ENCODE data around the gene MCOLN3.

MCOLN3 gene

DNA sequence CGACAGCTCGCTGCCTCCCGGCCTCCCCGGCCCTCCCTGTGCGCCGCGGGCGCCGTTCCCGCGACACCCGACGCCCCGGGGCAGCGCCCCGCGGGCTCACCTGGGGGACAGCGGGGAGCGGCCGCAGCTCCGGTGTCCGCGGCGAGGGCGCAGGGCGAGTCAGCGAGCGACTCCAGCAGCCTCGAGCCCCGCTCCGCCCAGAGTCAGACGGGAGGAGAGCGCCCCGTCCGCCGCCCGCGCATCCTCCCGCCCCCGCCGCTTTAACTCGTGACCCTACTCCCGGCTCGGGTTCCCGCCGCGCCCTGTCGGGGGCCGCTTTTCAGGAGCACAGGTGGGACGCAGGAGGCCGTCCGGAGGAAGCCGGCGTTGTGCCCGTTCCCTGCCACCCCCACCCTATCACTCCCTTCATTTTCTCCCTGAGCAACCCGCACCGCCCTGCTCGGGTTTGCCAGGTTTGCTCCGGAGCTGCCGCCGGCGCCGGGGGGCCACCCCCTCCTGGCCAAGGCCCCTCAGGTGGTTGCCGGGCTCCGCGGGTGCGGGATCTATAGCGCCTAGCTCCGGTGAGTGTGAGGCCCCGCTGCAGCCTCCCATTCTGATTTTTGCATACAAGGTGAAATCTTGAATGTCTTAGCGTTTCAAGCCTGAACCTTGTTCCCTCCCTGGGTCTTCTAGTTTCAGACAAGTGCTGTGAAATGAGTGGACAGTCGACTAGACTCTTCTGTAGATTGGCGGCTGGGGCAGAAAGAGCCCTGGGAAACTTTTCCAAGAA is at the start of gene MCOLN3:
Gene MCOLN3, minus strand, starts transcription at position 205 of the 769 bp plus-strand sequence. CDS start 3,140 bp downstream, outside the sequence.
- no peaks in the 10 kb centered on the region for H3K36me3 ChIP-seq (ENCODE audit: control insufficient read depth in 5 of 5, insufficient read depth in 5 of 5, low read length in 5 of 5)
- H3K9me3 ChIP-seq (ENCODE audit: control insufficient read depth in 5 of 5, low read length in 5 of 5), result no peaks in the 10 kb centered on the region
- peaks cover 0 to 16% (median 13%) of the 10 kb centered on the region in 5 donors for H3K4me1 ChIP-seq (ENCODE audit: control insufficient read depth in 5 of 5, insufficient read depth in 5 of 5, low read length in 5 of 5)
- peak within 1 kb of the TSS in 3 of 5 donors; percentile 42 to 52 (median 51) for H3K9ac ChIP-seq (ENCODE audit: low read length in 5 of 5)
- H3K27ac ChIP-seq (ENCODE audit: low read depth, low read length), result no peak within 1 kb of the TSS
- peak within 1 kb of the TSS; percentile 55 to 68 (median 64) for H3K4me3 ChIP-seq (ENCODE audit: low read depth in 1 of 5, low read length in 5 of 5)
- H3K27me3 ChIP-seq (ENCODE audit: control insufficient read depth in 5 of 5, insufficient read depth in 4 of 5, low read length in 5 of 5), result peaks cover 3 to 21% (median 7%) of the 10 kb centered on the region in 5 donors

- no peak overlapping the region for H3K9ac ChIP-seq (ENCODE audit: low read length in 5 of 5)
- H3K4me1 ChIP-seq (ENCODE audit: control insufficient read depth in 5 of 5, insufficient read depth in 5 of 5, low read length in 5 of 5), result peaks cover 0 to 6% (median 5%) of the 10 kb centered on the region in 5 donors
- no peak overlapping the region for H3K4me3 ChIP-seq (ENCODE audit: low read depth in 1 of 5, low read length in 5 of 5)
- H3K9me3 ChIP-seq (ENCODE audit: control insufficient read depth in 5 of 5, low read length in 5 of 5), result no peaks in the 10 kb centered on the region
- H3K27me3 ChIP-seq (ENCODE audit: control insufficient read depth in 5 of 5, insufficient read depth in 4 of 5, low read length in 5 of 5), result peaks cover 0 to 3% (median 0%) of the 10 kb centered on the region in 5 donors
- H3K27ac ChIP-seq (ENCODE audit: low read depth, low read length), result no peak overlapping the region
- no peaks in the 10 kb centered on the region for H3K36me3 ChIP-seq (ENCODE audit: control insufficient read depth in 5 of 5, insufficient read depth in 5 of 5, low read length in 5 of 5)
Measured at GRCh38 chr1:85093644-85094043, 45.3 kb upstream of the MCOLN3 start.

DNA sequence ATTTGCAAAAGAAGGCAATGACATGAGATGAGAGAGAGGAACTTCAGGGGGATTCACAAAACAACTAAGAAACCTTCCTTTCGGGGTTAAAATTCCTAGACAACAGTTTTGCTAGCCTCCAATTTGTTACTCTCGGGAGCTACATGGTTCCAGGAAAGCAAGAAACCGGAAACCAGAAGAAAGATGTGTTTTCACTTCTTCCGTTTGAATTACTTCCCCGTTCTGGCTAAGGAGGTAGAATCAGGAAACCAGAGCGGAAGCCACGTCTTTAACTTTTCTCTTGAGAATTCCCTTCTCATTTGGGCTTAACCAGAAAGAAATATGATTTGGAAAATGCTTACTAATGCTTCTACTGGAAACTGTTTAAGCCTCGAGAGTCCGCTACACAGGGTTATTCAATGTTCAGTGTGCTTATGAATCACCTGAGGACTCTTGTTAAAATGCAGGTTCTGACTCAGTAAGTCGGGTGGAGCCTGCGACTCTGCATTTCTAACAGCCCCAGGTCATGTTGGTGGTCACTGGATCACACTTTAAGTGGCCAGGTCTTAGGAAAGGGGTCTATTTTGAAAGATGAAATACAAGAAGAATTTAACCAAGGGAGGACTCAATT is 43.5 kb upstream of the MCOLN3 start:
- peak overlapping the region in 4 of 5 donors; percentile 3 to 52 (median 44) for H3K4me3 ChIP-seq (ENCODE audit: low read depth in 1 of 5, low read length in 5 of 5)
- no peaks in the 10 kb centered on the region for H3K9me3 ChIP-seq (ENCODE audit: control insufficient read depth in 5 of 5, low read length in 5 of 5)
- H3K36me3 ChIP-seq (ENCODE audit: control insufficient read depth in 5 of 5, insufficient read depth in 5 of 5, low read length in 5 of 5), result no peaks in the 10 kb centered on the region
- H3K27ac ChIP-seq (ENCODE audit: low read depth, low read length), result no peak overlapping the region
- H3K9ac ChIP-seq (ENCODE audit: low read length in 5 of 5), result no peak overlapping the region
- H3K4me1 ChIP-seq (ENCODE audit: control insufficient read depth in 5 of 5, insufficient read depth in 5 of 5, low read length in 5 of 5), result peaks cover 0 to 6% (median 5%) of the 10 kb centered on the region in 5 donors
- peaks cover 0 to 3% (median 0%) of the 10 kb centered on the region in 5 donors for H3K27me3 ChIP-seq (ENCODE audit: control insufficient read depth in 5 of 5, insufficient read depth in 4 of 5, low read length in 5 of 5)

DNA sequence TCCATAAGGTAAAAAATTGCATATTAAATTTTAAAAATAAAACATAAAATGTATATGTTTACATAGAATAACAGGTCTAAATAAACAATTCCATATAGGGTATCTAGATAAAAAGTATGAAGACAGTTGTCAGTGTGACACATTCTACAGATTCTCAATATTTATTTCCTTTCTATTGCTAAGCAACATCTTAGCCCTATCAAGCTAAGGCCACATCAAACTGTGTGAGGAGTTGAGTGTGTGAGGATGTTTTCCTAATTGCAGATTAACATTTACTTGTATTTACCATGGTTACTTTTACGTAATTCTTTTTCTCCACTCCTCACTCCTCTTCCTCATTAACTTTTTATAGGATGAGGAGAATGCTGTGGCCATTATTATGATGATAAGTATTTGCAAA is 41.9 kb upstream of the MCOLN3 start:
- no peak overlapping the region for H3K9ac ChIP-seq (ENCODE audit: low read length in 5 of 5)
- H3K4me3 ChIP-seq (ENCODE audit: low read depth in 1 of 5, low read length in 5 of 5), result no peak overlapping the region
- H3K27ac ChIP-seq (ENCODE audit: low read depth, low read length), result no peak overlapping the region
- no peaks in the 10 kb centered on the region for H3K36me3 ChIP-seq (ENCODE audit: control insufficient read depth in 5 of 5, insufficient read depth in 5 of 5, low read length in 5 of 5)
- H3K27me3 ChIP-seq (ENCODE audit: control insufficient read depth in 5 of 5, insufficient read depth in 4 of 5, low read length in 5 of 5), result peaks cover 0 to 6% (median 0%) of the 10 kb centered on the region in 5 donors
- no peaks in the 10 kb centered on the region for H3K9me3 ChIP-seq (ENCODE audit: control insufficient read depth in 5 of 5, low read length in 5 of 5)
- peaks cover 0 to 6% (median 5%) of the 10 kb centered on the region in 5 donors for H3K4me1 ChIP-seq (ENCODE audit: control insufficient read depth in 5 of 5, insufficient read depth in 5 of 5, low read length in 5 of 5)

DNA sequence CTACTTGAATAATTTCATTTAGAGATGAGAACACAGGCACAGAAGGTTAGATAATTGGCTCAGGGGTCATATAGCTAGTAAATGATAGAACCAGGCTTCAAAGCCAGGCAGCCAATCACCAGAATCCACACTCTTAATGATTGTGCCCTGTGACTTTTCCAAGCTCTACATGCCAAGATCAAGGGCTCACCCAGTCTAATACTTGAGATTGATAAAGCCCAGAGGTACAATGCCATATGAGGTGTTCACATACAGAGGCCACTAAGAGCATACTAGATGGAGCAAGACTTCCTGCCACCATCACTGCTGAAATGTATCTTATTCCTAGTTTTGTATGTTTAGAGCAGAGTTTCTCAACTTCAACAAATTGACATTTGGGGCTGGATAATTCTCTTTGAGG is 40.9 kb upstream of the MCOLN3 start:
- Histone ChIP-seq H3K9ac (ENCODE audit: low read length in 5 of 5) (no peak overlapping the region), H3K9me3 (ENCODE audit: control insufficient read depth in 5 of 5, low read length in 5 of 5) (no peaks in the 10 kb centered on the region), H3K36me3 (ENCODE audit: control insufficient read depth in 5 of 5, insufficient read depth in 5 of 5, low read length in 5 of 5) (no peaks in the 10 kb centered on the region), H3K27ac (ENCODE audit: low read depth, low read length) (no peak overlapping the region), H3K4me1 (ENCODE audit: control insufficient read depth in 5 of 5, insufficient read depth in 5 of 5, low read length in 5 of 5) (peaks cover 0 to 6% (median 5%) of the 10 kb centered on the region in 5 donors), H3K4me3 (ENCODE audit: low read depth in 1 of 5, low read length in 5 of 5) (no peak overlapping the region), H3K27me3 (ENCODE audit: control insufficient read depth in 5 of 5, insufficient read depth in 4 of 5, low read length in 5 of 5) (peaks cover 0 to 6% (median 0%) of the 10 kb centered on the region in 5 donors)

- H3K27me3 ChIP-seq (ENCODE audit: control insufficient read depth in 5 of 5, insufficient read depth in 4 of 5, low read length in 5 of 5), result peaks cover 0 to 6% (median 0%) of the 10 kb centered on the region in 5 donors
- no peak overlapping the region for H3K9ac ChIP-seq (ENCODE audit: low read length in 5 of 5)
- H3K36me3 ChIP-seq (ENCODE audit: control insufficient read depth in 5 of 5, insufficient read depth in 5 of 5, low read length in 5 of 5), result no peaks in the 10 kb centered on the region
- H3K9me3 ChIP-seq (ENCODE audit: control insufficient read depth in 5 of 5, low read length in 5 of 5), result no peaks in the 10 kb centered on the region
- no peak overlapping the region for H3K27ac ChIP-seq (ENCODE audit: low read depth, low read length)
- no peak overlapping the region for H3K4me3 ChIP-seq (ENCODE audit: low read depth in 1 of 5, low read length in 5 of 5)
- peaks cover 0 to 6% (median 5%) of the 10 kb centered on the region in 5 donors for H3K4me1 ChIP-seq (ENCODE audit: control insufficient read depth in 5 of 5, insufficient read depth in 5 of 5, low read length in 5 of 5)
Measured at GRCh38 chr1:85088408-85088784, 40.1 kb upstream of the MCOLN3 start.

- H3K4me1 ChIP-seq (ENCODE audit: control insufficient read depth in 5 of 5, insufficient read depth in 5 of 5, low read length in 5 of 5), result peaks cover 0 to 6% (median 5%) of the 10 kb centered on the region in 5 donors
Measured at GRCh38 chr1:85087659-85088407, 39.5 kb upstream of the MCOLN3 start.

DNA sequence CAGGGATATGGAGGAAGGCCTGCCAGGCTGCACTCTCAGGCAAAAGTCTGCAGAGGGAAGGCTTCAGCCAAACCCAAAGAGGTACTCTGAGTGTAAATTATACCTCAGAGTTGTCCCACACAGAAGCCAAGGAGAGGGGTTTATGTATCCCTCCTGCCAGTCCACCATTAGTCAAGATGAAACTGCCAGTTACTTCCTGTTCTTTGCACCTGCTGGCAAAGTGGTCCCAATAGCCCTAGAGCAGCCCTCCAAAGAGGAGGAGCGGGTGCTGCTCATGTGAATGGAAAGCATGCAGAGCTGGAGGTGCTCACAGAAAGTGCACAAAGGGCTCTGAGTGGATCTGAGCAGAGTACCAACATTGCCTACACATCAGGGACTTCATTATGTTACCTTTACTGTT is 37.1 kb upstream of the MCOLN3 start:
- H3K9me3 ChIP-seq (ENCODE audit: control insufficient read depth in 5 of 5, low read length in 5 of 5), result no peaks in the 10 kb centered on the region
- H3K27ac ChIP-seq (ENCODE audit: low read depth, low read length), result no peak overlapping the region
- no peak overlapping the region for H3K9ac ChIP-seq (ENCODE audit: low read length in 5 of 5)

More at GRCh38 chr1:85087659-85088407, 39.5 kb upstream of the MCOLN3 start:
- no peaks in the 10 kb centered on the region for H3K9me3 ChIP-seq (ENCODE audit: control insufficient read depth in 5 of 5, low read length in 5 of 5)
- no peak overlapping the region for H3K9ac ChIP-seq (ENCODE audit: low read length in 5 of 5)
- H3K27ac ChIP-seq (ENCODE audit: low read depth, low read length), result no peak overlapping the region
- no peak overlapping the region for H3K4me3 ChIP-seq (ENCODE audit: low read depth in 1 of 5, low read length in 5 of 5)
- peaks cover 0 to 4% (median 0%) of the 10 kb centered on the region in 5 donors for H3K27me3 ChIP-seq (ENCODE audit: control insufficient read depth in 5 of 5, insufficient read depth in 4 of 5, low read length in 5 of 5)
- H3K36me3 ChIP-seq (ENCODE audit: control insufficient read depth in 5 of 5, insufficient read depth in 5 of 5, low read length in 5 of 5), result no peaks in the 10 kb centered on the region

GRCh38 chr1:85078903-85079302 is 30.6 kb upstream of the MCOLN3 start:
- H3K9ac ChIP-seq (ENCODE audit: low read length in 5 of 5), result no peak overlapping the region
- H3K27me3 ChIP-seq (ENCODE audit: control insufficient read depth in 5 of 5, insufficient read depth in 4 of 5, low read length in 5 of 5), result no peaks in the 10 kb centered on the region
- no peaks in the 10 kb centered on the region for H3K36me3 ChIP-seq (ENCODE audit: control insufficient read depth in 5 of 5, insufficient read depth in 5 of 5, low read length in 5 of 5)
- no peak overlapping the region for H3K4me3 ChIP-seq (ENCODE audit: low read depth in 1 of 5, low read length in 5 of 5)
- no peaks in the 10 kb centered on the region for H3K4me1 ChIP-seq (ENCODE audit: control insufficient read depth in 5 of 5, insufficient read depth in 5 of 5, low read length in 5 of 5)
- H3K9me3 ChIP-seq (ENCODE audit: control insufficient read depth in 5 of 5, low read length in 5 of 5), result no peaks in the 10 kb centered on the region
- H3K27ac ChIP-seq (ENCODE audit: low read depth, low read length), result no peak overlapping the region

More for the DNA sequence above, 37.1 kb upstream of the MCOLN3 start:
- H3K4me3 ChIP-seq (ENCODE audit: low read depth in 1 of 5, low read length in 5 of 5), result no peak overlapping the region
- no peaks in the 10 kb centered on the region for H3K36me3 ChIP-seq (ENCODE audit: control insufficient read depth in 5 of 5, insufficient read depth in 5 of 5, low read length in 5 of 5)
- H3K4me1 ChIP-seq (ENCODE audit: control insufficient read depth in 5 of 5, insufficient read depth in 5 of 5, low read length in 5 of 5), result no peaks in the 10 kb centered on the region
- peaks cover 0 to 4% (median 0%) of the 10 kb centered on the region in 5 donors for H3K27me3 ChIP-seq (ENCODE audit: control insufficient read depth in 5 of 5, insufficient read depth in 4 of 5, low read length in 5 of 5)
